Measurements from ENCODE around the gene RABGAP1L.

- no peak for TF ChIP-seq CTCF (IDR thresholded peaks at IDR 0.05; ENCODE audit: extremely low read depth in 1 of 2, insufficient read depth in 1 of 2, low read depth in 1 of 2, low read length in 2 of 2)
- no peak for TF ChIP-seq MYC (IDR thresholded peaks at IDR 0.05; ENCODE audit: low read depth, low read length)
Measured at GRCh38 chr1:174242856-174243255, 83.5 kb downstream of the RABGAP1L start.

All from endothelial cell of umbilical vein (primary cell).